GM19035 (cell line): Measurements from ENCODE around the gene KIAA0753.
"Not testable (repeated sequence)": the region's sequence is repeated elsewhere in the genome, so short reads cannot be mapped to it uniquely, and the experiment has no call there.

Experiments
- ATAC-seq: cut with Tn5 transposase; IDR thresholded peaks from one replicate; pipeline ENCODE4 v1.9.1; 2021; ENCODE audit not compliant: unreplicated experiment

KIAA0753 gene

GRCh38 chr17:6599364-6599763 lies 41.1 kb downstream of the KIAA0753 start:
- no peak for ATAC-seq

- ATAC-seq: no peak
These were observed 42.8 kb downstream of the KIAA0753 start for GRCh38 chr17:6597727-6598126.

- no peak for ATAC-seq
These were observed 43.6 kb downstream of the KIAA0753 start for GRCh38 chr17:6596941-6597340.

DNA sequence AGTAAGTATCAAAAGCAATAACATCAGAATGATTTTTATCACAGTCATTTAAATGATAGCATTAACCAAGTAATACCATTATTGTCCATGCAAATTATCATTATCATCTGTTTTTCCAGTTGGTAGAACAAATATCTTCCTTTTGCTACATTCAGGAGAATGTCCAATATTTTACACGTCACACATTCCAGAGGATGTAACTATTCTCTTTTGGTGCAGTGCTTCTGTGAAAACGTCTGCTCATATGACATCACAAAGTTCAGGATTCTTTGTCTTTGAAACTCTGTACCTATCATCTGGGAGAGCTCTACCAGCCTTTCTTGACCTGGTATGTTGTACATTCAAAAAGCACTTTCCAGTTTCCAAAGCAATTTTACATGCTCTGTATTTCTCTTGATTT lies 44.0 kb downstream of the KIAA0753 start:
- no peak for ATAC-seq

DNA sequence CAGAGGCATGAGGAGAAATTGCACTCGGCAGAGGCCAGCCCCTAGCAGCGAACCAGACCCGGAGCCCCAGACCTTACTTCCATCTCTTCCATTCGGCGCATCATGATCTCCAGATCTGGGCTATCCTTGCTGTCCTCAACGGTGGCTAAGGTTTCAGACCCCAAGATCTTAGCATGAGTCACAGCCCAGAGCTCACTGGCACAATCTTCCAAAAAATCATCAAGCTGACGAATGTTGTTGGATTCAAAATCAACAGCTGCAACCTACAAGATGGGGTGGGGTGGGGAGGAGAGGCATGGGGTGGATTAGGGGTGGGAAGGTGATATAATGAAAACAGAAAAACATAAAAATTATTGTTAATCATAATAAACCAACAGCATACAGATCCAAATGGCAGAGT lies 44.4 kb downstream of the KIAA0753 start:
- no peak for ATAC-seq

GRCh38 chr17:6593371-6593770 lies 47.1 kb downstream of the KIAA0753 start:
- ATAC-seq: not testable (repeated sequence)

- ATAC-seq: no peak
These were observed 48.3 kb downstream of the KIAA0753 start for GRCh38 chr17:6592173-6592572.

DNA sequence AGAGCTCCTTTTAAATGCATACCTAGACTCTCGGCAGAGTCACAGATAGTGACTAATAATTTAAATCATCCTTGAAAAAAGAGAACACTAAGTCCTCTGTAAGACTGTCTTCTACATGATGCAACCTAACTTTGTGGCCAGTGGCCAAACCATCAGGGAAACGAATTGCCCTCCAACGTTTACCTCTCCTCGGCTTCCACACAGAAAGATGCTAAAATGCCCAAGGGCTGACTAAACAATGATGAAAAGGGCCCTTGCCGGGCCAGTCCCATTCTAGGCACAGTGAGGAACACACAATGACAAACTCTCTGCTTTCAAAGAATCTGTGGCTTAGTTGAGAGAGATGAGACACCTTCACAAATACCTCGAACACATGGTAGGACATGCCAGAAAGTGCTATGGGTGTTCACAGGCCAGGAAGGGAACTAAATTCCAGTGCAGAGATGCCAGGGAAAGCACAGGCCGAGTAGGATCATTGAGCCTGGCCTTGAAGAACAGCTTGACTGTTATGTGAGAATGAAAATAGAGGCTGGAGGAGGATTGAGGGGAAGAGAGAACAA lies 48.8 kb downstream of the KIAA0753 start:
- no peak for ATAC-seq

DNA sequence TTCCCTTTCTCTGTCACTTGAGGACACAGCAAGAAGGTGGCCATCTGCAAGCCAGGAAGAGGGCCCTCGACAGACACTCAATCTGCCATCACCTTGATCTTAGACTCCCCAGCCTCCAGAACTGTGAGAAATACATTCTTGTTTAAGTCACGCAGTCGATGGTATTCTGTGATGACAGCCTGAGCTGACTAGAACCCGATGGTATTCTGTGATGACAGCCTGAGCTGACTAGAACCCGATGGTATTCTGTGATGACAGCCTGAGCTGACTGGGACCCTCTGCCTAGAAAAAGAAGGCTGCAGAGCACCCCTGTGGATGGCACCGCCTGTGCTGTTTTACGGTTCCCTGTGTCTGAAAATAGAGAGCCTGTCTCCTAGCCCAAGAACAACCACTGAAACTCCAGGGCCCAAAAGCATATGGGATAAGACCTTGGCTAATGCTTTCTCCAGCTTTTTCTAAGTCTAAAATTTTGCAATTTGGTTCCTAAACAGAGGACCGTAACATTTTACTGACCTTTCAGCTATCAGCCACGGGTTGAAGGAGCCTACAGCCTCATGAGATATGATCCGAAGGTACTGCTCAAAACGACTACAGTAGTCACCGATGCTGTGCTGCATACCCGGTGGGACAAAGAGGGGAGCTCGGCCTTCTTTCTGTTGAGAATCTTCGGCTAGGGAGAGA lies 51.1 kb downstream of the KIAA0753 start:
- ATAC-seq: no peak

DNA sequence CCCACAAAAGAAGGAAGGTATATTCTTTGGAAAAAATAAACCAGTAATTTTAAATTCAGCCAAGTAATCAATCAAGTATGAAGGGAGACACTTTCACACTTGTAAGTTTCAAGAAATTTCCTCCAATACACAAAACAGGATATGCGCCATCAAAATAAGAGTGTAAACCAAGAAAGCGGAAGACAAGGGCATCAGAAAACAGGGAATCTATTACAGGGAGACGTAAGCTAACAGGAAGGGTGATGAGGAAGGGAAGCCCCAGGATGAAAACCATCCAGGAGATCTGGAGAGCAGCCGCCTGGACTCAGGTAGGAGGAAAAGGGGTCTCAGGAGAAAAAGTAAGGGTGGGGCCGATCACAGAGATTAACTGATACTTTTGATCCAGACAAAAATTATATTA lies 52.3 kb downstream of the KIAA0753 start:
- no peak for ATAC-seq

DNA sequence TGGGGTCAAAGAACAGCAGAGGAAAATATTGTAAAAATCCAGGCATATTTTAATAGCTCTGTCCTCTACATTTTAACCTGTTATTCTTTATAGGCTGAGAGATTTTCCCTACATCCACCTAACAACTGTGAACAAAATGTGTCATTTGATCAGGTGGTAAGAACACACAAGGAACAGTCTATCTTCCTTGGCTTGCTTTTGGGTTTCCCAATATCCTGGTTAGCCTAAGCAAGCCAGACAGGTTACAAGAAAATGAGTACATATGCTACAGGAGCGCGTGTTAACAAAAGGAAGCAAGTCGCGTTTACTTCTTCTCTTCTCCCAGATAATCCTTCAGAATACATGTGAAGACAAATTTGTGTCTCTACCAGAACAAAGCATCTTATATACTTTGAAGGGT lies 53.2 kb downstream of the KIAA0753 start:
- no peak for ATAC-seq

DNA sequence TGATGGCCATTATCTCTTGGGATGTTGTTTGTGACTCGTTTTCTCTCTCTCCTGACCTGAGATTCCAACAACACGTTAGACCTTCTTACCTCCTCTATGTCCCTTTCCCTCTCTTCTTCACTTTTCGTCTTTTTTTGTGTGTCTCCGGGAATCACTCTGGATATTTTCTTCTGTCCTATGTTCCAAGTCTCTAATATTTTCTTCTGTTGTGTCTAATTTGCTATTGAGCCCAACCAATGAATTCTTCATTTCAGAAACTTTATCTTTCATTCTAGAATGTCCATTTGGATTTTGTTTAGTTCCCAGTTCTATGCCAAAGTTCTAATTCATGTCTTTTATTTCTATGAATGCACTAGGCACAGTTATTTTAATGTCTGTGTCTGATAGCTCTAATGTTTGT lies 57.1 kb downstream of the KIAA0753 start:
- ATAC-seq: no peak

- ATAC-seq: no peak
These were observed 59.9 kb downstream of the KIAA0753 start for GRCh38 chr17:6580625-6581024.

DNA sequence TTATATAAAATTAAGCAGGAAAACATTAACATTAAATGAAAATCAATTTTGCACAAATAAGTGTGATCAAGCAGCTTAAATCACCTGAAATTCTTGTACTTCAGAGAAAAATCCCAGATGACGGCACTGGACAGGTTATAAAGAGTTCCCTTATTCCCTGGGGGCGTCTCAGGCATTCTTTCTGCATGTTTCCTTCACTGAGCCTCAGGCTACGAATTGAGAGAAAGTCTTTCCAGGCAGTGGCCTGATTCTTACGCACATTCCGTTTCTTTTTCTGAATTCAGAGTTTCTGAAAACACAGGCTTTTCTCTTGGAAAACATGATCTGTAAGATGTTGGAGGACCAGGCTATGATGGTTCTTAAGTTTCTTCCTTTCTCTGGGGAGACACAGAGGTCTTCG lies 62.0 kb downstream of the KIAA0753 start:
- ATAC-seq: no peak

DNA sequence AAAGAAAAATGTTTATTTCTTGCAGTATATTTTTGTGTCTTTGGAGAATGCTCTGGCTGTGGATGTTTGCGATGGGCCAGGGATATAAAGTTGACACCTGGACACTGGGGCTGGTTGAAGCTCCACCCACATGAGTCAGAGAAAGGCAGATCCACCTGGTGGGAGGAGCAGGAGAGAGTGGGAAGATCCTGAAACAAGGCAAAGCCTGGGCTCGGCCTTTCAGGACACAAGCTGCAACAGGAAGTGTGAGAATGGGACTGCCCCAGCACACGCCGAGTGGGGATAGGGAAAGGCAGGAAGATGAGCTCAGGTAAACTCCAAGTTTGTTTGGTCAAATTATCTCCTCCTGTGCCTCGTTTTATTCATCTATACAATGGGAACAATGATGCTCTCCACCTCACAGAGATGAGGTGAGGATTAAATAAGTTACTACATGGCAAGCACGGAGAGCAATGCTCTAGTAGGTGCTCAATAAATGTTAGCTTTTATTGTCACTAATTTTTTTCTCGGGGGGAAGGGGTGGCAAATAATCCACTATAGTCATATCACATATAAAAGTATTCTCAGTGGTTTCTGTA lies 62.7 kb downstream of the KIAA0753 start:
- no peak for ATAC-seq

DNA sequence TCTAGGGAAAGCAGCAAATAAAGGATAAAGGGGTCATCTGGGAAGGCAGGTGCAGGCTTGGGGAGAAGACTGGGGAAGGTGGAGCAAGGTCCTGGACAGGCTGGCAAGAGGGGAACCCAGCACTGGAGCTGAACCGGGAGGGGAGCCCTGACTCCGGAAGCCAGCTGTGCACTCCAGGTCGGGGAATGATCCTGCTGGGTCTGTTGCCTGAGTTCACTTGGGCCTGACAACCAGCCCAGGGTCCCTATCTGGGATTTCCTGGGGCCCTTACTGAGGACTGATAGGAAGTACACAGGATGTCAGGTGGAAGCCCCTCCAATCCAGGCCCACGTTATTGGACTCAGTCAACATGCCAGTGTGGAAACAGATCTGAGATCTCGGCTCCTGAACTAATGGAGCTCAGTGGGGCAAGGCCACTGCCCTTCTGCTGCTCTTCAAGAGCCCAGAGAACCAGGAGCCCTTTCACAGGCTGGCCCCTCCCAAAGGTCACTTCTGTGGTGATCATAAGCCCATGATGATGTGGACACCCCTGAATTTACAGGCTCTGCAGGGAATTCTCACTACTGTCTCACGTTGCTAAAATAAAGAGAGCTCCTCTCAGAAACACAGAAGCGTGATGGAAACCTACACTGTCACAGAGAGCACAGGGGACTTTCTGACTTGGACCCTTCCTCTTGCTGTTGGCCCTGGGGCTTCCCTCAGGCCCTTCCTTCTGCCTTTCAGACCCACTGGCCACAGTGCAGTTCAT lies 64.3 kb downstream of the KIAA0753 start:
- no peak for ATAC-seq

DNA sequence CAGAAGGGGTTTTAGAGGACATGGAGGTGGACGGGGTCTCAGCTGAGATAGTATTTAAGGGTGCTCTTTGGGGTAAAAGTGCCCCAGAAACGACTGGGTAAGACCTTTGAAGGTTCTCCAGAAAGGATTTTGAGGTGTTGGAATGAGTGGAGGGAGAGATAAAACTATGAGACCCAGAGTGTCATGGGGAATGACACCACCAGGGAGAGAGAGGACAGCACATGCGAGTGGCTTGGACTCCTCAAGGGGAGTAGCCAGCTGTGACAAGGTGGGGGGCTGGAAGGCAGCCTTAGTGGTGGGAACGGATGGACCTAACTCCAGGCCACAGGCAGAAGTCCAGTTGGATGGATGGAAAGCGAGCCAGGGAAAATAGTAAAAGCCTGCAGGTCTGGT lies 64.9 kb downstream of the KIAA0753 start:
- ATAC-seq: no peak

- ATAC-seq: no peak
These were observed 65.6 kb downstream of the KIAA0753 start for GRCh38 chr17:6574687-6575595.

DNA sequence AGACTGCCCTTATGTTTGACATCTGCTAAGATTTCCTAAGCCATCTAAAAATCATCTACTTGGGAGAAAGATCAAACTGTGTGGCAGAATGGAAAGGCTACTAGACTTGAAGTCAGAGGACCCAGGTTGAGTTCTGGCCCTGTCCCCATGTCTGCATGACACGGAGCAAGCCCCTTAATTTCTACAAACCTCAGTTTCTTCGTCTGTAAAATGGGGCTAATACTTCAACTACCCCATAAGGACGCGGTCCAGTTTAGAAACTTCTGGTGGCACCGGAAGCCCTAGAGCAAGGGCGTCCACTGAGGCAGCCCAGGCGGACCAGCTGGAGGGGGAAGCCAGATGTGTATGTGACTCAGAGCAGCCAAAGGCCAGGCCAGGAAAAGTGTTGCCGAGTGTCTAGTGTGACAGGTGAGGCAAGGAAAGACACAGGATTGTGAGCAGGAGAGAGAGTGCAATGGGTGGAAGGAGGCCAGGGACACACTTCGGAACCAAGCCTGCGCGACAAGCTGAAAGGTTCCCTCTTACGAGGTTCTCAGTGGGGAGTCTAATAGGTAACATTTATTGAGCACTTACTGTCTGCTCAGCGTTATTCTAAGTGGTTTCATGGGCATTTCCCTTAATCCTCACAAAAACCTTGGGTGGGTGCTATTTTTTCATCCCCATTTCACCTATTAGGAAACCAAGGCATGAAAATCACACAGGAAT lies 66.4 kb downstream of the KIAA0753 start:
- ATAC-seq: no peak

DNA sequence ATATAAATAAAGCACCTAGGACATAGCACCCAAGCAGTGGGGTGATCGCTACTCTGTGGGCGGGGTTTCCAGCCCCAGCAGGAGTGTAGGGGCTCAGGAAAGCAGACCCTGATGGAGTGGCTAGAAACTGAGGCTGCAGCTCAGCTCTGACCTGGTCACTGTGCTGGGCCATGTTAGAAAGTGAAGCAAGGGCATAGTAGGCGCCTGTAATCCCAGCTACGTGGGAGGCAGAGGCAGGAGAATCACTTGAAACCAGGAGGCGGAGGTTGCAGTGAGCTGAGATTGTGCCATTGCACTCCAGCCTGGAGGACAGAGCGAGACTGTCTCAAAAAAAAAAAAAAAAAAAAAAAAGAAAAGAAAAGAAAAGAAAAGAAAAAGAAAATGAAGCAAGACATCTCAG lies 67.0 kb downstream of the KIAA0753 start:
- not testable (repeated sequence) for ATAC-seq
